Aorta (tissue), 5 donors: Measurements from ENCODE around the gene DSE. TPM values are rescaled to one million over a fixed set of nuclear protein-coding genes. Genes with fewer than 3 reads are reported as not detected.
"Not testable (repeated sequence)": the region's sequence is repeated elsewhere in the genome, so short reads cannot be mapped to it uniquely, and the experiment has no call there.

Experiments
- ATAC-seq: fragments of 200-7000 bp; cut with Tn5 transposase; one replicate; pipeline ENCODE4 v1.9.1; 2022; ENCODE audit warnings: moderate library complexity; ENCODE audit not compliant: low FRiP score
- DNase-seq, 2 donors: peaks; one replicate each; pipeline ENCODE4 v3.0.0-alpha.2; 2020
- H3K27ac ChIP-seq, 2 donors: one replicate each; pipeline ENCODE4 v1.5.1; 2013; ENCODE audit warnings: low read length in 2 of 2, mild to moderate bottlenecking in 2 of 2, moderate library complexity in 2 of 2, control low read depth in 1 of 2, inconsistent platforms in 1 of 2, low read depth in 1 of 2
- H3K27me3 ChIP-seq, 2 donors: one replicate each; pipeline ENCODE4 v1.6.1; 2013; ENCODE audit warnings: control low read depth in 1 of 2, low read length in 1 of 2, mild to moderate bottlenecking in 1 of 2, moderate library complexity in 1 of 2; ENCODE audit not compliant: insufficient read depth in 2 of 2, control insufficient read depth in 1 of 2
- H3K36me3 ChIP-seq, 2 donors: one replicate each; pipeline ENCODE4 v1.6.1; 2013; ENCODE audit warnings: control low read depth in 1 of 2, low read length in 1 of 2, mild to moderate bottlenecking in 1 of 2; ENCODE audit not compliant: insufficient read depth in 2 of 2, control insufficient read depth in 1 of 2
- H3K4me1 ChIP-seq, 2 donors: one replicate each; pipeline ENCODE4 v1.6.1; 2013; ENCODE audit warnings: low read length in 2 of 2, control low read depth in 1 of 2, mild to moderate bottlenecking in 1 of 2, moderate library complexity in 1 of 2; ENCODE audit not compliant: insufficient read depth in 2 of 2, control insufficient read depth in 1 of 2
- H3K4me3 ChIP-seq, 2 donors: one replicate each; pipeline ENCODE4 v1.5.1; 2013; ENCODE audit warnings: low read length in 2 of 2, control low read depth in 1 of 2, mild to moderate bottlenecking in 1 of 2
- H3K9me3 ChIP-seq: one replicate; pipeline ENCODE4 v1.6.1; 2013; ENCODE audit warnings: mild to moderate bottlenecking, low read length; ENCODE audit not compliant: control insufficient read depth
- WGBS, 2 donors: extraction: QIAGEN DNeasy Blood & Tissue Kit; methylation state at CpG; one replicate each; pipeline ENCODE4 v1.1.7; 2013; 5-methylcytosine and 5-hydroxymethylcytosine counted together
- intact Hi-C, 2 donors: fragments of 100-400 bp; cut with DNase I; formaldehyde crosslinking; loops; one replicate each; pipeline versions ENCODE4 v1.14.2 to v1.15.0; 2022
- polyA plus RNA-seq, 2 donors: library from polyadenylated mRNA; stranded (reverse); fragments of 200-250 nt; gene quantifications; one replicate each; pipeline ENCODE4 v1.2.3, GENCODE V29; 2013
- total RNA-seq, 2 donors: library from RNA; stranded (reverse); fragmentation: NEBNext Ultra II Directional; extraction: Animal tissue kit (Norgen Biotek cat#: 25700); gene quantifications; one replicate each; pipeline ENCODE4 v1.2.1, GENCODE V29; 2021
- donor health status: healthy with polysubstance abuse.
- donor health status: Bipolar disorder and iron deficiency.
- donor health status: DM: no; HTN: no; CAD: no.
- donor health status: DM: no; HTN: no; CAD: no.
- donor health status: DM: yes; HTN: yes; CAD: no.

The DSE gene
- total and polyA plus RNA-seq, 4 donors, result 8.5 to 96.7 (median 32.9) TPM

DNA sequence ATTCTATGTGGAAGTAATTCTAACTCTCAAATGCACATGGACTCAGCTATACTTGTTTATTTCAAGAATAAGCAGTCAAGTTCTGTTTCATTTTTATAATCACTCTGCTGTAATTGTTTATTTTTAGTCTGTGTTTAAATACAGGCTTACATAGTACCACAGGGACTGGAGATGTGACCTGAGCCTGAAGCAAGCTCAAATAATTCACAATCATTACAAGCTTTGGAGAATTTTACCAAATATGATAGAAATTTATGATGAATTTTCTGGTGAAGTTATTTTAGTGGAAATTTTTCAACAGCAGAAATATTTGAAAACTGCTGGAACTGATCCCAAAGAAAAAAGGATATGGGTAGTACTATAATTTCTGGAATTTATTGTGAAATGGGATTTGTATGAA, 41.6 kb upstream of the DSE start:
- no peak for ATAC-seq

DNA sequence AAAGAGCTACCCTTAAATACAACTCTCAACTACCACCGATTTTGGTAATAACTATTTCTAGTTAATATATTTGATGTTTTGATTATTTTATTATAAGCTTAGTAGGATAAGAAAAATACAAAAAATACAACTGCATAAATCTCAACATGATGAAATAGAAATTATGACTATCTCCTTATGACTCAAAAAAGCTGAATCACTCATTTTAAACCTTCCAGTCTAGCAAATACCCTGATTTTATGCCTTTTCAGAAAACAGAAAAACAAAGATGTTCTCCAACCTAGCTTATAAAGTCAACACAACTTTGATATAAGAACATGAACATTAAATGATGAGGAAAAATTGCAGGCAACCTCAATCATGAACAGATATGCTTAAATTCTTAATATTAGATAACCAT, 40.2 kb upstream of the DSE start:
- Histone ChIP-seq H3K36me3 (no peaks in the 10 kb centered on the region), H3K4me1 (no peaks in the 10 kb centered on the region), H3K27me3 (no peaks in the 10 kb centered on the region), H3K9me3 (no peaks in the 10 kb centered on the region), H3K27ac (no peak overlapping the region), H3K4me3 (no peak overlapping the region)
- intact Hi-C loops, result no loop called here
- ATAC-seq (no peak), DNase-seq (no peak)
- WGBS, 2 donors, result 98% methylated on average over 1 of the region's 1 CpG

More for the DNA sequence above, 41.6 kb upstream of the DSE start:
- no peaks in the 10 kb centered on the region for H3K9me3 ChIP-seq
- H3K27ac ChIP-seq, result no peak overlapping the region
- no peaks in the 10 kb centered on the region for H3K4me1 ChIP-seq
- H3K4me3 ChIP-seq, result no peak overlapping the region
- H3K36me3 ChIP-seq, result no peaks in the 10 kb centered on the region
- no peaks in the 10 kb centered on the region for H3K27me3 ChIP-seq
- DNase-seq, result no peak
- intact Hi-C loops, result loop anchor here in 1 of 2 donors (5.0 kb wide), 1 partner anchor 38 kb away; no protein-coding TSS in a partner anchor

DNA sequence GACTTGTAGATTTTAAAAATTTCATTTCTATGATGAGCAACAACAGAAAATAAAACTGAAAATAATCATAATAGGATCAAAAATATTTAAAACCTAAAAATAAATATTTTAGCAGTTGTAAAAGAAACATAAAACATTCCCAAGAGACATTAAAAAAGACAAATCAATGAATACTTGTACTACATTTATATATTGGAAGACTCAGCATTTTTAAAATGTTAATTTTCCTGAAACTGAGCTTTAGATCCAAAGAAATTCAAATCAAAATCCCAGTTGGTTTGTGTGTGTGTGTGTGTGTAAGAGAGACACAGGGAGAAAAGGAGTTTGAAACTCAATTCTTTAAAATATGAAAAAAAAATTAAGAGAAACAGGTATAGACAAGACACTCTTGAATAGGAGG, 38.7 kb upstream of the DSE start:
- DNase-seq, result no peak
- Histone ChIP-seq H3K36me3 (no peaks in the 10 kb centered on the region), H3K4me3 (no peak overlapping the region), H3K27ac (no peak overlapping the region), H3K4me1 (no peaks in the 10 kb centered on the region), H3K27me3 (no peaks in the 10 kb centered on the region), H3K9me3 (no peaks in the 10 kb centered on the region)
- intact Hi-C loops, result no loop called here
- ATAC-seq, result no peak

DNA sequence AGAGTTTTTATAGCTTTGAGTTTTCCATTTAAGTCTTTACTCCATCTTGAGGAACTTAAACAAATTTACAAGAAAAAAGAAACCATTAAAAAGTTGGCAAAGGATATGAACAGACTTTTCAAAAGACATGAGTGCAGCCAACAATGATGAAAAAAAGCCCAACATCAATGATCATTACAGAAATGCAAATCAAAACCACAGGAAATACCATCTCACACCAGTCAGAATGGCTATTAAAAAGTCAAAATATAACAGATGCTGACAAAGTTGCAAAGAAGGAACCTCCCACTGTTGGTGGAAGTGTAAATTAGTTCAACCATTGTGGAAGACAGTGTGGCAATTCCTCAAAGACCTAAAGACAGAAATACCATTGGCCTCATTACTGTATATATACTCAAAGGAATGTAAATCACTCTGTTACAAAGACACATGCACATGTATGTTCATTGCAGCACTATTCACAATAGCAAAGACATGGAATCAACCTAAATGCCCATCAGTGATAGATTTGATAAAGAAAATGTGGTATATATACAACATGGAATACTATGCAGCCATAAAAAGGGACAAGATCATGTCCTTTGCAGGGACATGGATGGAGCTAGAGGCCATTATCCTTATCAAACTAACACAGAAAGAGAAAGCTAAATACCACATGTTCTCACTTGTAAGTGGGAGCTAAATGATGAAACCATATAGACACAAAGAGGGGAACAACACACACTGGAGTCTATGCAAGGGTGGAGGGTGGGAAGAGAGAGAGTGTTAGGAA, 35.9 kb upstream of the DSE start:
- ATAC-seq, DNase-seq, H3K27ac ChIP-seq, H3K4me1 ChIP-seq, H3K27me3 ChIP-seq, H3K36me3 ChIP-seq, H3K9me3 ChIP-seq, intact Hi-C loops, H3K4me3 ChIP-seq: not testable (repeated sequence)

DNA sequence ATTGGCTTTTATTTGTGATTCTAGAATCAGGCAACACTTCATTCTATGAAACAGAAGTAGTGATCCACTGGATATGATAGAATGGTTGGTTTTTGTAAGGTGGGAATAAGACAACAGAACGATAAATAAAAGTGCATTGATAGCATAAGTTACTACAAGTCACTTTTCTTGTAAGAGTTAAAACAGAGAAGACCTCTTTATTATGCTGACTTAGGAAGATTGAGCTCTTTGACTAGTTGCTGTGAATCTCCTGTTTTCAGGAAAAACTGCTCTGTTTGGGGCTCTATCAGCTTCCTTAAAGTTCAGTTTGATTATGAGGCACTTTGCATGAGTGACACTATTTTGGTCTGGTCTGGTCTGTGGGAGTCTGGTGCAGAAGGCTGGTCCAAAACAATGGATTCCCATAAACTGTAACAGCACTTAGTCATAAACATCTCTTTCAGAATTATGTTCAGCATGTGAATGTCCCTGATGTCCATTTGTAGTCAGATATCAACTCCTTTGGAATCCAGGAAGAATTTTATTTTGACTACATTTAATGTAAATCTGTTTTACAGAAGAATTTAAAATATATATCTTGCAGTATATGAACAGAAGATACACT, 35.0 kb upstream of the DSE start:
- no peak overlapping the region for H3K27ac ChIP-seq
- H3K4me3 ChIP-seq, result no peak overlapping the region
- no peaks in the 10 kb centered on the region for H3K9me3 ChIP-seq
- WGBS, 2 donors, result 95 to 96% methylated on average over 1 of the region's 1 CpG
- DNase-seq, result no peak
- intact Hi-C loops, result no loop called here
- no peak for ATAC-seq
- no peaks in the 10 kb centered on the region for H3K27me3 ChIP-seq
- H3K36me3 ChIP-seq, result no peaks in the 10 kb centered on the region
- no peaks in the 10 kb centered on the region for H3K4me1 ChIP-seq

DNA sequence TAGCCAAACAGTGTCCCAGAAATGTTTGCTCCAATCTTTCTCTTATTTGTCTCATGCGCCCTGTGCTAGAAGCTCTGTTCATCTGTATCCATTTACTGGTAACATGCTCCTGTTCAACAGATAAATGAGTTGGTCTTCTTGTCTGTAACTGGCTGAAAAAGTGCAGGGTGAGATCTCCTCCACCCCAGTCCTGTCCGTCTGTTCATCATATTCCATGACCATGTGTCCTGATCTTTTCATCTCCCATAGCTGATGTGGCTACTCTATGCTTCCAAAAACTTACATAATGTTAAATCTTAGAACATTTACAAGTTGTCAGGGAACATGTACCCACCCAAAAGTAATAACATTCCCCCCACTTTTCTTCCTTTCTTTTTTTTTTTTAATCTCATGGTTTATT, 31.8 kb upstream of the DSE start:
- Histone ChIP-seq H3K4me3 (no peak overlapping the region), H3K36me3 (no peaks in the 10 kb centered on the region), H3K4me1 (no peaks in the 10 kb centered on the region), H3K27me3 (no peaks in the 10 kb centered on the region), H3K27ac (no peak overlapping the region), H3K9me3 (no peaks in the 10 kb centered on the region)
- ATAC-seq (no peak), DNase-seq (no peak)
- 78 to 90% methylated on average over 2 of the region's 2 CpGs for WGBS, 2 donors
- intact Hi-C loops, result no loop called here

DNA sequence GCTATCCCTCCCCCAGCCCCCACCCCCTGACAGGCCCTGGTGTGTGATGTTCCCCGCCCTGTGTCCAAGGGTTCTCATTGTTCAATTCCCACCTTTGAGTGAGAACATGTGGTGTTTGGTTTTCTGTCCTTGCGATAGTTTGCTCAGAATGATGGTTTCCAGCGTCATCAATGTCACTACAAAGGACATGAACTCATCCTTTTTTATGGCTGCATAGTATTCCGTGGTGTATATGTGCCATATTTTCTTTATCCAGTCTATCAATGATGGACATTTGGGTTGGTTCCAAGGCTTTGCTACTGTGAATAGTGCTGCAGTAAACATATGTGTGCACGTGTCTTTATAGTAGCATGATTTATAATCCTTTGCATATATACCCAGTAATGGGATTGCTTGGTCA, 30.1 kb upstream of the DSE start:
- H3K4me1 ChIP-seq, intact Hi-C loops, H3K27me3 ChIP-seq, H3K36me3 ChIP-seq, H3K4me3 ChIP-seq, DNase-seq, H3K27ac ChIP-seq, H3K9me3 ChIP-seq, ATAC-seq: not testable (repeated sequence)
- 91 to 94% methylated on average over 5 of the region's 5 CpGs for WGBS, 2 donors

DNA sequence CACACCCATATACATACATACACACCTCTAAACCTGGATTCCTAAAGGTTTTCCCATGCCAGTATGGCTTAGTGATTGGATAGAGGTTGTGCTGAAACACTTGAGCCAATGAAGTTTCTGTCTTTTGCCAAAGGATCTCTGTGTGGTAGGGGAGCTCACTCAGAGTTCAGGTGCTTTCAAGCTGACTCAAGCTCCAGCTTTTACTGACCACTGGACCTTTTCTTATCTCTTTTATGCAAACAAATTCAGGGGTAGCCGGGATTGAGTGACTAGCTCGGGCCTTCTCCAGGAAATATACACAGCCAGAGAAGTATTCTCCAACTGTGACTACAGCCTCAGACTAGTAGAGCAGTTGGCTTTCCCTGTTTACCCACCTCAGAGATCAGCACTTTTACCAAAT, 21.5 kb upstream of the DSE start:
- 35 to 66% methylated on average over 2 of the region's 2 CpGs for WGBS, 2 donors
- no peak overlapping the region for H3K4me3 ChIP-seq
- no peaks in the 10 kb centered on the region for H3K9me3 ChIP-seq
- peaks cover 0 to 4% of the 10 kb centered on the region in 2 donors for H3K4me1 ChIP-seq
- DNase-seq, result no peak
- intact Hi-C loops, result no loop called here
- no peaks in the 10 kb centered on the region for H3K36me3 ChIP-seq
- H3K27me3 ChIP-seq, result no peaks in the 10 kb centered on the region
- no peak overlapping the region for H3K27ac ChIP-seq
- ATAC-seq, result no peak

DNA sequence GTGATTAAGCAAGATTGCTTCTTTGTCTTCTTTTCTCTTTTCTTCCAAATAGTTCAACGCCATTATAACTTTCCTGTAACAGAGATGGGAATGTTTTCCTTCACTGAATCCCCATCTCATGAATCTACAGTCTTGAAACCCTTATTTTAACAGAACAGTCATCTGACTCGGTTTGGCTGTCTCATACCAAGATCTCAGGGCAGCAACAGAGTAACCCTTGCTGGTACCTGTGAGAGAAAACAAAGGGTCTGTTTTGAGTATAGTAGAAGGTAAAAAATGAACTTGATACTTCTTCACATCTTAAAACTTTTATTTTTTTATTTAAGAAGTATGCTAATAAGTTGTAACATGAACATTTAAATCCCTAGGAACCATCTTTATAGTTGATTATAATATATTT, 19.6 kb upstream of the DSE start:
- no peak for ATAC-seq
- 71% methylated on average over 2 of the region's 2 CpGs for WGBS, 2 donors

More for the DNA sequence above, 19.6 kb upstream of the DSE start:
- no peak overlapping the region for H3K27ac ChIP-seq
- no peak for DNase-seq
- H3K27me3 ChIP-seq, result no peaks in the 10 kb centered on the region
- H3K4me1 ChIP-seq, result peaks cover 0 to 4% of the 10 kb centered on the region in 2 donors
- no peaks in the 10 kb centered on the region for H3K9me3 ChIP-seq
- no peaks in the 10 kb centered on the region for H3K36me3 ChIP-seq
- intact Hi-C loops, result no loop called here
- H3K4me3 ChIP-seq, result no peak overlapping the region
